ENCODE data around the gene DDA1. TPM values are rescaled to one million over a fixed set of nuclear protein-coding genes. Genes with fewer than 3 reads are reported as not detected.
"Not testable (repeated sequence)": the region's sequence is repeated elsewhere in the genome, so short reads cannot be mapped to it uniquely, and the experiment has no call there.

DDA1 gene
- polyA plus RNA-seq, 5 donors, result 27.5 to 40.6 (median 30.2) TPM

GRCh38 chr19:17285415-17286135 lies 23.8 kb upstream of the DDA1 start:
- no peak for DNase-seq

GRCh38 chr19:17286263-17286662 lies 23.1 kb upstream of the DDA1 start:
- DNase-seq, result no peak

- DNase-seq, result no peak
Measured at GRCh38 chr19:17286752-17287151, 22.6 kb upstream of the DDA1 start.

GRCh38 chr19:17289489-17289888 lies 19.9 kb upstream of the DDA1 start:
- DNase-seq, result peak; percentile 9 to 26

- DNase-seq, result peak; percentile 61 to 62
Measured at GRCh38 chr19:17292301-17293074, 16.9 kb upstream of the DDA1 start.

DNA sequence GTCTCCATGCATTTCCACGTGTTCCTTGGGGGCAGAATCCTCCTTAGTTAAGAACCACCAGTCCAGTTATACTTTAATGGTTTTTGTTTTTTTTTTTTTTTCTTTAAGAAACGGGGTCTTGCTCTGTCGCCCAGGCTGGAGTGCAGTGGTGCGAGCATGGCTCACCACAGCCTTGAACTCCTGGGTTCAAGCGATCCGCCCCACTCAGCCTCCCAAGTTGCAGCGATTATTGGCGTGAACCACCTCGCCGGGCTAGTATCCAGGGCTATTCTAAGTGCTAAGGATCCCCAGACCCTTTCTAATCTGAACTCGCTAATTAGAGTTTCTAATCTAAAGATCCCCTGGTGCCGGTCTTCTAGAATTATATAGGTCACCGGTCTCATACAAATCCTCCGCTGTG lies 15.8 kb upstream of the DDA1 start:
- no peak for DNase-seq

DNA sequence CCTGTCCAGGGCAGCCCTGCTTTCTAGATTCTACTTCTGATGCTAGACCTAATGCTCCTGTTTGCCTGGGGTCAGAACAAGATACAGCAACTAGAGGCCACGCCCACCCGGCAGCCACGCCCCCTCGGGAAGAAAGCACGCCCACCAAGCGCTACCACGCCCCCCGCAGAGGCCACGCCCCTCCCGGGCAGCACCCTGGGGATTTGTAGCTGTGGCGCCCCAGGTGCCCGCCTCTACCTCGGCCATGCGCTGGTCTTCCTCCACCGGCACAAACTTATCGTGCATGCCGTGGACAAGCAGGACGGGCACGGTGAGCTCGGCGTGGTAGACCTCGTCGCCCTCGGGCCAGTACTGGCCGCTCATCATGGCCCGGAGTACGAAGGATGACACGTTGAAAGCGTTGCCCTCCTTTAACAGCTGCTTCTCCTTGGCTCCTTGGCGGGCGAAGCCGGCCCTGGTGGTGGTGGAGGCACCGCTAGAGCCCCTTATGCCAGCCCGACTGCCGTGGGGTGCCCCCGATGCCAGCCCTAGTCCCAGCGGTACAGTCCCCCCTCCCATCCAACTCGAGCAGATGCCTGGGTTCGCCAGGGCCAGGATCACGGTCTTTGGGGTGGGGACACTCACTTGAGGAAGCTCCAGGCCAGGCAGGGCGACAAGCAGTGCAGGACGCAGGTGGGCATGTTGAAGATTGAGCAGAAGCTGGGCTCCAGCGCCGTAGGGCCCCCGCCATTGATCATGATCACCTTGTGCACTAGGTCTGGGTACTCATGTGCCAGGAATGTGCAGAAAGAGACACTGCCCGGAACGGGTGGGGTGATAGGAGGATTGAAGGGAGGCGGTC lies 15.1 kb upstream of the DDA1 start:
- DNase-seq, result no peak

GRCh38 chr19:17295551-17295950 lies 13.8 kb upstream of the DDA1 start:
- not testable (repeated sequence) for DNase-seq

DNA sequence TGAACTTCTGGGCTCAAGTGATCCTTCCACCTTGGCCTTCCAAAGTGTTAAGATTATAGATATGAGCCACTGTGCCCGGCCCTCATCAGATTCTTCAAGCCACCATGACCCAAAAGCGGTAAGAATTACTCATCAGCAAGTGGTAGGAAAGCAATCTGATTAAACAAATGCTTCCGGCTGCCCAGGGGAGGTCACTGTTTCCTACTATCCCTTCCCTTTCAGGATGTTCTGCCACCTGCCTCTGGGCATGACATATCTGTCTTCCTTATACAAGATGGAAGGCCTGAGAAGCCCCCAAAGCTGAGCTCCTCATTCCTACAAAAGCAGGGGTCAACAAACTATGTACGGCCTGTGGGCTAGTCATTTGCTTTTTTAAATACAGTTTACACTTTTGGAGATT lies 13.1 kb upstream of the DDA1 start:
- no peak for DNase-seq

DNA sequence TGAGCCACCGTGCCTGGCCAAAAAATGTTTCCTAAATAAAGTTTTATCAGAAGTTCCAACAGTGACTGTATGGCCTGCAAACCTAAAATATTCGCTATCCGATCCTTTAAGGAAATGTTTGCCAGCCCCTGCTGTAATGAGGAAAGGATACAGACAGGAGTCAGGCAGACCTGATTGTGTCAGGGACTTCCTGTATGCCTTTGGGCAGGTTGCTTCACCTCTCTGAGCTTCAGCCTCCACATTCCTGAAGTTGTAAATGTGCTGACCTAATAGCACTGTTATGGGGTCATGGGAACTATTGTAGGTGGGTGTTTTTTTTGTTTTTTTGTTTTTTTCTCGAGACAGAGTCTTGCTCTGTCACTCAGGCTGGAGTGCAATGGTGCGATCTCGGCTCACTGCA lies 12.4 kb upstream of the DDA1 start:
- no peak for DNase-seq

DNA sequence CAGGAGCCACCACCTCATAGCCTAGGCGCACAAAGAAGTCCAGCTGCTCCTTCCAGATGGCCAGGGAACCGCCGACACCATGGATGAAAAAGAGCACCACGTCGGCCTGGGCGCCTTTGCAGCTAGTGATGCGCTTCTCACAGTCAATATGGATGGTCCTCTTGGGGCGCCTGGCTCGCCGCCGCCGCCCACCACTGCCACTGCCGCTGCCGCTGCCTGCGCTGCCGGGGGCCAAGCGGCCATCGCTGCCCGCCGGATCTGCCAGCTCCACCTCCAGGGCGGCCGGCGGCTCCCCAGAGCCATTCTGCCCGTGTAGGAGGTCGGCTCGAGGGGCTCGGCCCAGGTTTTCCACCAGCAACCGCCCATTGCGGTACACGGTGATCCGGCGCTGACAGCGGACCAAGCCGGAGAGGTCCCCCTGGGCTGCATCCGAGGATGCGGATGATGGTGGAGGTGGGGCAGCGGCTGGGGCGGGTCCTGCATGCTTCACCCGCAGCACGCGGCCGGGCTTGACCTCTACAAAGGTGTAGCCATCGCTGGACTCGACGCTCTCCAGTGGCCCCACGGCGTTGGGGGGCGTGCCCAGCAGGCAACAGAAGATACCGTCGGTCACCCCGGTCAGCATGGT lies 8.3 kb upstream of the DDA1 start:
- no peak for DNase-seq

- no peak for DNase-seq
Measured at GRCh38 chr19:17302391-17303166, 6.8 kb upstream of the DDA1 start.

- DNase-seq, result peak; percentile 91 to 93
Measured at GRCh38 chr19:17303167-17303939, 6.0 kb upstream of the DDA1 start, which contains the start of gene ABHD8. TSS of gene ABHD8 (minus strand) at chr19:17303425. CDS start at chr19:17301616, 1,809 bp downstream.

DNA sequence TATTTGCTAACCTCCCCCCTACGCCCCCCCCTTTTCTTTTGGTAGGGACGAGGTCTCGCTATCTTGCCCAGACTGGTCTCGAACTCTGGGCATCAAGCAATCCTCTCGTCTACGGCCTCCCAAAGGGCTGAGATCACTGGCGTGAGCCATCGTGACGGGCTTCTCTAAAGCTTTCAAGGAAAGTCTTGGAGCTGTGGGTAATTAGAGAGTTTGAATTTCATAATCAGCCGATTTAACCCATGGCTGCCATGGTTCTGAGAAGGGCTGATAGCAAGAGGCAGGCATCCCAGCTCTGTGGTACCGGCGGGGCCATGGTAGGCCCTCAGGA lies 5.5 kb upstream of the DDA1 start:
- no peak for DNase-seq

DNA sequence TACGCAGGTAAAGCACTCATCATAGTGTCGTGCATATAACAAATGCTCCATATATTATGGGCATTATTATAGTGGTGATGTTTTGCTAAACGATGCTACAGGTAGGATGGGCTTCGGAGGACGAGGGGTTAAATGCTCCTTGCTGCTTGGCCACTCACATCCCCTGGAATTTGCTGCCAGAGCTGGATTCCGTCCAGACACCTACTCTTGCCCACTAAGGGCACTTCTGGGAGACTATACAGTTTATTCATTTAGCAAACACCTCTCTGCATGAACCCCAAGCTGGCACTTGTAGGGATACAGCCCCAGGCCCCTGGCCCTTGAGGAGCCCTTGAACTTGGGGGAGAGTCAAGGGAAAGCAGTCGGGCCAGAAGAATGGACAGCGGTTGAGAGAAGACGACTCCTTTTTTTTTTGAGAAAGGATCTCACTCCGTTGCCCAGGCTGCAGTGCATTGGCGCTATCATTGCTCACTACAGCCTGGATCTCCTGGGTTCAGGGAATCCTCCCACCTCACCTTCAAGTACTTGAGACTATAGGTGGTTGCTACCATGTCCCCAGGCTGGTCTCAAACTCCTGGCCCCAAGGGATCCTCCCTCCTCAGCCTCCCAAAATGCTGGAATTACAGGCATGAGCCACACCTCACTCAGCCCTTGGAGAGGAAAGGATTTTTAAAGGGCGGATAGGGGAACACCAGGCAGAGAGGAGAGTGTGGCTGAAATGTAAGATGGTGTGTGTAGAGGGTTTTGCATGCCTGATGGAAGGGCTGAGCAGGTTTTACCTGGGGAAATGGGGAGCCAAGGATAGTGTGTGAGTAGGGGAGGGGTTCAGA lies 4.8 kb upstream of the DDA1 start:
- DNase-seq, result peak in 1 of 2 donors; percentile 58

DNA sequence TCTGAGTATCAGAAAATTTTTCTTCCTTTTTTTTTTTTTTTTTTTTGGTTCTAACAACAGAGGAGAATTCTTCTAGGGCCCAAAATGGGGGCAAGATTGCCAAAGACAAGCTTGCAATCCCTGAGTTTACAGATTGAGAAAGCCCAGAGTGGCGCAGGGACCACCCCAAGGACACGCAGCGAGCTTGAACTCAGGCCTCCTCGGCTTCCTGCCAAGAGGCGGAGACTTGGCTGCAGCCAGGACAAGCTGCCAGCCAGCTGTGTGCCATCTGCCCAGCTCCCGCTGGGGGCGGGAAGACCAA lies 4.2 kb upstream of the DDA1 start:
- no peak for DNase-seq

- DNase-seq, result peak; percentile 96
Measured at GRCh38 chr19:17305517-17306284, 3.7 kb upstream of the DDA1 start, which contains the start of gene MRPL34. TSS of gene MRPL34 (plus strand) at chr19:17305872. CDS start at chr19:17305893, 21 bp downstream.

- DNase-seq, result no peak
Measured at GRCh38 chr19:17306285-17306714, 3.1 kb upstream of the DDA1 start.

Data from right lung (tissue), 5 donors.